ENCODE measurements around the gene CXCR4. TPM values are rescaled to one million over a fixed set of nuclear protein-coding genes. Genes with fewer than 3 reads are reported as not detected.

CXCR4 gene
- total and polyA plus RNA-seq, 9 of the 15 experiments (the other 6 are each of a cell fraction or from before 2014, with no cell fraction given): 0.07 to 0.45 (median 0.17) TPM; not detected in 3

- H3K36me3 ChIP-seq (ENCODE audit: control insufficient read depth, insufficient read depth, low read length): no peaks in the 10 kb centered on the region
- no TSS peak for BruUV-seq (replicated peaks)
- CTCF ChIA-PET (ENCODE audit: low intra/inter-chr PET ratio): no interaction called here
- no peaks in the 10 kb centered on the region for H4K20me1 ChIP-seq (replicated peaks; ENCODE audit: control insufficient read depth, insufficient read depth, low read length)
- 0% methylated on average over 3 of the region's 3 CpGs for WGBS (ENCODE audit: insufficient coverage, low coverage, missing lambda C conversion rate)
- H3K4me1 ChIP-seq (replicated peaks in 1 of 2; ENCODE audit: control insufficient read depth in 2 of 2, insufficient read depth in 2 of 2, low read length in 2 of 2): no peaks in the 10 kb centered on the region
- intact Hi-C loops (cut with micrococcal nuclease) (no loop called here), in situ Hi-C loops (cut with MboI) (no loop called here)
- ATAC-seq: no peak
- no peak overlapping the region for H3K9ac ChIP-seq (ENCODE audit: insufficient read depth in 1 of 2, low read depth in 2 of 2, low read length in 2 of 2)
- H2AFZ ChIP-seq (ENCODE audit: low read depth, low read length): no peak overlapping the region
- FAIRE-seq: no peak
- no peaks in the 10 kb centered on the region for H3K79me2 ChIP-seq (ENCODE audit: control insufficient read depth, insufficient read depth, low read length)
- DNase-seq (ENCODE audit: extremely low read depth in 1 of 4, low spot score in 3 of 4): no peak
- POLR2A ChIA-PET: interaction anchor here (1.2 kb wide), 1 partner anchor 10 kb away, joined by 3 read pairs; no protein-coding TSS in a partner anchor
- no peak overlapping the region for H3K27ac ChIP-seq (ENCODE audit: extremely low read depth, low read depth, low read length)
- TF ChIP-seq TAF9B (IDR thresholded peaks at IDR 0.05; ENCODE audit: partially characterized antibody): no peak
- no peak for TF ChIP-seq FOXK1 (CRISPR knock-in tag; IDR thresholded peaks at IDR 0.05; ENCODE audit: borderline replicate concordance)
- no peak for TF ChIP-seq TGIF2 (CRISPR knock-in tag; IDR thresholded peaks at IDR 0.05)
- TF ChIP-seq TFAM (CRISPR knock-in tag; conservative IDR thresholded peaks at IDR 0.05): no peak
- no peak for TF ChIP-seq FUS (optimal IDR thresholded peaks at IDR 0.05; ENCODE audit: low read depth, low read length)
- TF ChIP-seq ZBTB9 (CRISPR knock-in tag; IDR thresholded peaks at IDR 0.05): no peak
- TF ChIP-seq BMI1 (IDR thresholded peaks at IDR 0.05; ENCODE audit: low read length): no peak
- no peak for TF ChIP-seq NR2C1 (IDR thresholded peaks at IDR 0.05)
- TF ChIP-seq NR2C1 (tag; IDR thresholded peaks at IDR 0.05): no peak
- TF ChIP-seq ELF4 (CRISPR knock-in tag; IDR thresholded peaks at IDR 0.05): no peak
- no peak for TF ChIP-seq RERE (CRISPR knock-in tag; IDR thresholded peaks at IDR 0.05; ENCODE audit: borderline replicate concordance)
- peaks cover 0 to 4% of the 10 kb centered on the region in 2 experiments; a peak in 2 of 5 replicates for H3K27me3 ChIP-seq (ENCODE audit: control insufficient read depth in 2 of 2, insufficient read depth in 2 of 2, low read length in 2 of 2)
- H3K9me3 ChIP-seq (replicated peaks; ENCODE audit: control insufficient read depth, insufficient read depth, low read depth, low read length): no peaks in the 10 kb centered on the region
- H3K9me1 ChIP-seq (ENCODE audit: control insufficient read depth, insufficient read depth, low read length): no peaks in the 10 kb centered on the region
- H3K4me3 ChIP-seq: no peak overlapping the region
- no peak overlapping the region for H3K4me2 ChIP-seq (ENCODE audit: insufficient read depth, low read length)
These were observed 36.3 kb downstream of the CXCR4 start for GRCh38 chr2:136081582-136082210.

Data from K562 (cell line).